C4-2B (cell line): Measurements from ENCODE around the gene LRPAP1.

Experiments used
- ZFX ChIP-seq: fragments of 450-650 bp; IDR thresholded peaks from 2 replicates; pipeline ENCODE4 v1.6.1; 2017
- TF ChIP-seq, protein P1 (sequence below): fragments of 450-650 bp; conservative IDR thresholded peaks from 2 replicates; pipeline ENCODE4 v1.5.1; 2017; ENCODE audit warnings: mild to moderate bottlenecking

DNA sequence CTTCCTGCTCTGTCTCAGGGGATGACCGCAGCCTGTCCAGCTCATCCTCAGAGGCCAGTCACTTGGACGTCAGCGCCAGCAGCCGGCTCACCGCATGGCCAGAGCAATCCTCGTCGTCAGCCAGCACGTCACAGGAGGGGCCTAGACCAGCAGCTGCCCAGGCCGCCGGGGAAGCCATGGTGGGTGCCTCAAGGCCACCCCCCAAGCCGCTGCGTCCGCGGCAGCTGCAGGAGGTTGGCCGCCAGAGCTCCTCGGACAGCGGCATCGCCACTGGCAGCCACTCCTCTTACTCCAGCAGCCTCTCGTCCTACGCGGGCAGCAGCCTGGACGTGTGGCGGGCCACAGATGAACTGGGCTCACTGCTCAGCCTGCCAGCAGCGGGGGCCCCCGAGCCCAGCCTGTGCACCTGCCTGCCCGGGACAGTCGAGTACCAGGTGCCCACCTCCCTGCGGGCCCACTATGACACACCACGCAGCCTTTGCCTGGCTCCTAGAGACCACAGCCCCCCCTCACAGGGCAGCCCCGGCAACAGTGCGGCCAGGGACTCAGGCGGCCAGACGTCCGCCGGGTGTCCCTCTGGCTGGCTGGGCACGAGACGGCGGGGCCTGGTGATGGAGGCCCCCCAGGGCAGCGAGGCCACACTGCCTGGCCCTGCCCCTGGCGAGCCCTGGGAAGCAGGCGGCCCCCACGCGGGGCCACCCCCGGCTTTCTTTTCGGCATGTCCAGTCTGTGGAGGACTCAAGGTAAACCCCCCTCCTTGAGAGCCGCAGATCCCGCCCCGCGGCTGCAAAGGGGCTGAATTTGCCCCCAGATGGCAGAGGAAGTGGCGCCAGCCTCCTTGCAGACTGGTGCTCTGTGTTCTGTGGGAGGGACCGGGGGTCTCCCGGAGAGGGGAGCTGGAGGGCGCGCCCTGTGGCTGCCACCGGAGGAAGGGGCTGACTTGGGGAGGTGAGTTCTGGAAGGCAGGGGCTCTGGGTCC is 39.2 kb downstream of the LRPAP1 start:
- TF ChIP-seq, protein P1, sequence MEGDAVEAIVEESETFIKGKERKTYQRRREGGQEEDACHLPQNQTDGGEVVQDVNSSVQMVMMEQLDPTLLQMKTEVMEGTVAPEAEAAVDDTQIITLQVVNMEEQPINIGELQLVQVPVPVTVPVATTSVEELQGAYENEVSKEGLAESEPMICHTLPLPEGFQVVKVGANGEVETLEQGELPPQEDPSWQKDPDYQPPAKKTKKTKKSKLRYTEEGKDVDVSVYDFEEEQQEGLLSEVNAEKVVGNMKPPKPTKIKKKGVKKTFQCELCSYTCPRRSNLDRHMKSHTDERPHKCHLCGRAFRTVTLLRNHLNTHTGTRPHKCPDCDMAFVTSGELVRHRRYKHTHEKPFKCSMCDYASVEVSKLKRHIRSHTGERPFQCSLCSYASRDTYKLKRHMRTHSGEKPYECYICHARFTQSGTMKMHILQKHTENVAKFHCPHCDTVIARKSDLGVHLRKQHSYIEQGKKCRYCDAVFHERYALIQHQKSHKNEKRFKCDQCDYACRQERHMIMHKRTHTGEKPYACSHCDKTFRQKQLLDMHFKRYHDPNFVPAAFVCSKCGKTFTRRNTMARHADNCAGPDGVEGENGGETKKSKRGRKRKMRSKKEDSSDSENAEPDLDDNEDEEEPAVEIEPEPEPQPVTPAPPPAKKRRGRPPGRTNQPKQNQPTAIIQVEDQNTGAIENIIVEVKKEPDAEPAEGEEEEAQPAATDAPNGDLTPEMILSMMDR, result no peak
- TF ChIP-seq ZFX, result no peak
